HG02943 (cell line): Measurements from ENCODE around the gene TMEM61.
"Not testable (repeated sequence)": the region's sequence is repeated elsewhere in the genome, so short reads cannot be mapped to it uniquely, and the experiment has no call there.

Source experiments
- ATAC-seq: cut with Tn5 transposase; IDR thresholded peaks from one replicate; pipeline ENCODE4 v1.9.1; 2021; ENCODE audit warnings: mild to moderate bottlenecking, low read depth, moderate library complexity; ENCODE audit not compliant: unreplicated experiment

TMEM61 gene

DNA sequence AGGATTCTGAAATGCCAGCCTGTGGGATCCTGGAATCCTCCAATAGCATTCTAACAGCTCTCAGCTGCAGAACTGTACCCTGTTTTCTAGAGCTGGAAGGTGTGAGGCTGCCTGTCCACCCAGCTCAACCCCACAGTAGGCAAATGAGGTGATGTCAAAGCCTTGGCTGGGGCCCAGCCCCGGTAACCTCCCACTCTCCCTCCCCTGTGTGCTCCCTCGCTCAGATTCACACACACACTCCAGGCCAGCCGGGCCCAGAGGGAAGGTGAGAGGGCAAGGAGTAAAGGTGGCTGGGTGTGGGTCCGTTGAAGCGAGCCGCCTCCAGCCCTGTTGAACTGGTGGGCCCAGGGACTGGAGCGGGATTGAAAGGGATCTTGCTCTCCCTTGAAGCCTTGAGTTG is 18.2 kb downstream of the TMEM61 start, which contains the start of gene BSND:
TSS of gene BSND (plus strand) at position 257 of the 400 bp plus-strand sequence. CDS start 254 bp downstream, outside the sequence.
- no peak for ATAC-seq

DNA sequence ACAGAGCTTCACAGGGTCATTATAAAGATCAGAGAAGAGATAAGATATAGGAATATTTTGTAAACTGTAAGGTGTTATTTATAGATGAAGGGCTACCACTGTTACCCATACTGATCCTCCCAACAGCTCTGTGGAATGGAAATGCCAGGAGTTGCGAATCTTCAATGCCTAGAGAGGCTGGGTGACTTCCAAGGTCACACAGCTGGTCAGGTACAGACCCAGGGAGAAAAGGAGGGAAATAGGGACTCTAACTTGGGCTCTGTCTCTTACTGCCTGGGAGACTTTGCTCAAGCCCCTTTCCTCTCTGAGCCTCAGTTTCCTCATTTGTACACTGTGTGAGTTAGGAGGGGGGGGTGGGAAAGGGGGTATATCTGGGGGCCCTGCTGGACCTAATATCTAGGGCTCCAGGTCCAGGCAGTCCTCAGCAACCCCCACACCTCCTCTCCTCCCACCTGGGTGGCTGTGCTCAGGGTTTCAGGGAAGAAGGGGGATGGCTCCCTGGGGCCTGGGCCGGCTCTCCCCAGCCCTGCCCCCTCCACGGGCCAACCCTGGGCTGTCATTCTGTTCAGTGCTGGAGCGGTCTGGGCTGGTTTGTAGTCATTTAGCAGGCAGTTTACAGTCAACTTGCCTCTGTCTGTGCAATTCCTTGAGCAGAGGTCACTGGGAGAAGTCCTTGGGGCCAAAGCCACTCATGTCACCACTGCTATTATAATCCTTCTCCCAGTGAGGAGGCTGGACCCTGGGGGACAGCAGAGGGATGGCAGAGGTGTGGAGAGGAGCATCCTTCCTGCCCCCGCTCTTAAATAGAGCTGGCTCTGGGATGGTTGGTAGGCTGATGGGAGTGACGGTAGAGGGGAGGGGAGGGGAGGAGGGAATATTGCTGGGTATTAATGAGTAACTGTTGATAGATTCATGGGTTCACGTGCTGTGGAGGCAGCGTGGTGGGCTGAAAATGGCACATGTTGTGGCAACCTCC is 20.0 kb downstream of the TMEM61 start:
- ATAC-seq: no peak

DNA sequence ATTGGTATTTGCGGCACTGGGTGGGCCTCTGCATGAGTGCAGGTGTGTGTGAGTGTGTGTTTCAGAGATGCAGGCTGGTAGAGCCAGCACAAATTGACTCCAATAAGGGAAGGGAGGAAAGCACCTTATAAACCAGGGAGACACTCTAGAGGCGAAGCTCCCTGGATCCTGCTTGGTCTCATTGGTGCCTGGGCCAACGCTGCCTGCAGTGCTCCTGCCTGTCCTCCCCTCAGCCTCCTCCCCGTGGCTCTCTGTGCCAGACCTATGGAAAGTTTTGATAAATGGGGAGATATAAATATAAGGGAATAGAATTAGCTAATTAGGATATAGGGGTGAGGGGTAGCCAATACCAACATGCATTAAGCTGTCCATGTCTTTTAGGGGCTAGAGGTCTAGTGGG is 20.9 kb downstream of the TMEM61 start:
- no peak for ATAC-seq

DNA sequence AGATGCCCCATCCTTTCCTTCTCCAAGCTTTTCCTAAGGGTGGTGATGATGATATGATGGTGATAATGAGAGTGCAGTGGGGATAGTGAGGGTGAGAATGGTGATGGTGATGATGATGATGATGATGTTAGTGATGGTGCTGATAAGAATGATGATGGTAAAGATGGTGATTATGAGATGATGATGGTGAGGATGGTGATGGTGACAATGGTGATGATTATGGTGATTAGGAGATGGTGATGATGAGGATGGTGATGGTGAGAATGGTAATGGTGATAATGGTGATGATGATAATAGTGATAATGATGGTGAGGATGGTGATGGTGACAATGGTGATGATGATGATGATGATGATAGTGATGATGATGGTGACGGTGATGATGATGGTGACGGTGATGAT is 22.3 kb downstream of the TMEM61 start:
- ATAC-seq: no peak

DNA sequence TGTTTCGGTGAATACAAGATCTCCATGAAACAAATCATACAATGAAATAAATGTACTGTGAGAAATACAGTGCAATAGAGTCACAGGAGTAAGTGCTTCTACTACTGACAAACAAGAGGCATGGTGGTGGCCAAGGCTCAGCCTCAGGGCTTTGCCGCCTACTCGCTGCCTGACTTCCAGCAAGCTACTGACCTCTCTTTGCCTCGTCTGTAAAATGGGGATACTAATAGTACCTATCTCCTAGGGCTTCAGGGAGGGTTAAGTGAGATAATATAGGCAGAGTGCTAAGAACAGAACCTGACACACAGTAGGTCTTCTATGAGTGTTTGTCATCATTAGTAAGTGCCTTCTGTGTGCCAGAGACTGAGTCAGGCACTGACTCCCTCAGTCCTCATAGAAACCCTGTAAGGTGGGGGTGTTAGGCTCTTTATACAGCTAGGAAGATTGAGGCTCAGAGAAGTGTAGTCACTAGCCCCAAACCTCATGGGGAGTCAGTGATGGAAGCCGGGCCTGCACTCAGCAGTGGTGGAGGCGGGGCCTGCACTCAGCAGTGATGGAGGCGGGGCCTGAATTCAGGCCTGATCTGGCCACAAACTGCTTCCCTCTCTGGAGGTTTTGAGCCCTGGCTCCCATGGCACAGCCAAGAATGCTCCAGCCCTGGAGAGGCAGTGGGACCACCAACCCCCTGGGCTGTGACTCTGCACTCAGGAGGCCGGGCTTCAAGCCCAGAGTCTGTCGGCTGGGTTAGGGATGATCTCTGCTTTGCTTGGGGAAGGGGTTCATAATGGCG is 25.1 kb downstream of the TMEM61 start:
- no peak for ATAC-seq

DNA sequence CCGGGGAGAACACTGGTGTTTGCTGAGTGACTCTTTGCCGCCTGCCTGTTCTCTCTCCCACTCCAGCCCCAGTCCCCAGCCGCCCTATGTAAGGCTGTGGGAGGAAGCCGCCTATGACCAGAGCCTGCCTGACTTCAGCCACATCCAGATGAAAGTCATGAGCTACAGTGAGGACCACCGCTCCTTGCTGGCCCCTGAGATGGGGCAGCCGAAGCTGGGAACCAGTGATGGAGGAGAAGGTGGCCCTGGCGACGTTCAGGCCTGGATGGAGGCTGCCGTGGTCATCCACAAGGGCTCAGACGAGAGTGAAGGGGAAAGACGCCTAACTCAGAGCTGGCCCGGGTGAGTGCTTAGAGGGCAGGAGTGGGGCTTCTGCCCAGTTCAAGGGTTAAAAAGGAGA is 26.5 kb downstream of the TMEM61 start:
- ATAC-seq: no peak

DNA sequence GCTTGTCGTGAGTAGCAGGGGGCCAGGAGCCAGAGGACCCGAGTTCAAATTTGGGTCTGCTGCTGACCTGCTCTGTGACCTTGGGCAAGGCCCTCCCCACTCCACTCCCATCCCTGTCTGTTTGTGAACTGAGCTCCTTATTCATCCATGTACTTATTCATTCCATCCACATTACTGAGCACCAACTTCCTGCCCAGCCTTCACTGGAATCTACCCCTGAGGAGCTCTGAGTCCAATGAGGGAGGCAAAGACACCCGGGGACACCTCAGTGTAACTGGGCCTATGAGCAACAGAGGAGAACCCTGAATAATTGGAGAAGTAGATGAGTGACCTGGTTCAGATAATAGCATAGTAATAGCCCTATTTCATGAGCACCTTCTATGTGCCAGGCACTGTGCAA is 27.2 kb downstream of the TMEM61 start:
- no peak for ATAC-seq

DNA sequence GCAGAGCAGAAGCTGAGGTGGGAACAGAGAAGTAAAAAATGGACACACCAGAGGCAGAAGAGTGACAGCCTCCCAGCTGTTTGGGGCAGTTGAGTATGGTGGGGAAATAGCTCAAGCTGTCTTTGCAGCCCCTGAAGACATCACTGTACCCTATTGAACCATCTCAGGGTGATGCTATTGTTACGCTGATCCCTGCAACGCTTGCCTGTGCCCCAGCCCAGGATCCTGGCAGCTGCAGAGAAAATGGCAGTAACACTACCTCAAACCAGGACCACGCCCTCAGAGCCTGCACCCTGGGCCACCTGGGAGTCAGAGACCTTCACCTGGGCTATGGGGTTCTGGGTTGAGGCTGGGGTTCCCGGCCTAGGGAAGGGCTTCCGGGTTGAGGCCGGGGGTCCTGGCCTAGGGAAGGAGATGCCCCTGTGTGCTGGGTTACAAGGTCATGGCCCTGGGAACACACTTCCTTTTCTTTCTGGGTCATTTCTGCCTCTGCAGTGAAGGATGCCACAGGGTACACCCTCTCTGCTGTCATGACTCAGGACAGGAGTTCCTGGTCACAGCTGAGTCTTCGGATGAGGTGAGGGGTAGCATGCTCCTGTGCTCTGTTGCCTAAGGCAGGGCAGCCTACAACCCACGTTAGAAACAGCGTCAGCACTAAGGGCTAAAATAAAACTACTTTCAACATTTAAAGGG is 29.9 kb downstream of the TMEM61 start:
- ATAC-seq: no peak

DNA sequence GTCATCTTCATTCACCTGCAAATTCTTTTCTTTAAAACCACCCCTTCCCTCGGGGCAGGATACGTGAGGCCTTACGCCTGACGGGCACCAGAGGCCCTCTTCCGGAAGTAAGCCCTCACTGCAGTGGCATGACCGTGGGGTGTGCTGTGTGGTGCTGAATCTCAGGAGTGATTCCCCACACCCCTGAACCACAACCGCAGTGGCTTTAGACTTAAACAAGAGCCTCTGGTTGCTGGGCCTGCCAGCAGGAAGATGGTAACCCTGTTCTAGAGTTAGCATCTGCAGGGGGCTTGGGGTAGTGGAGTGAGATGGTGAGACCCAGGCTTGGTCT is 30.4 kb downstream of the TMEM61 start:
- ATAC-seq: no peak

DNA sequence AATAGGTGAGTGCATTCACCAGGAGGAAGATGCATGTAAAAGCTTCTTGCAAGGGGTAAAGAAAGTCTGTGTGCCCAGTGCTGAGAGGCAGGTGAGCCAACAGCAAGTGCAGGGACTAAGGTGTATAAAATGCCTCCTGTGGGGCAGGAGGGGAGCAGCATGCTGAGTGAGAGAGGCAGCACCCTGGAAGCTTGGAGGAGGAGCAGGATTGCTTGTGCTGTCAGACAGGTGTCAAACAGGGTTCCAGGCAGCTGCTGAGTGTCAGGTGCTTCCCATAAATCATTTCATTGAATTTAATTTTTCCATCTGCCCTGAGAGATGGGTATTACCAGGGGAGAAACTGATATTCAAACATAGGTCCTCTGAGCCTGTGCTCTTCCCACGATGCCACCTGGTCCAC is 32.2 kb downstream of the TMEM61 start:
- no peak for ATAC-seq

DNA sequence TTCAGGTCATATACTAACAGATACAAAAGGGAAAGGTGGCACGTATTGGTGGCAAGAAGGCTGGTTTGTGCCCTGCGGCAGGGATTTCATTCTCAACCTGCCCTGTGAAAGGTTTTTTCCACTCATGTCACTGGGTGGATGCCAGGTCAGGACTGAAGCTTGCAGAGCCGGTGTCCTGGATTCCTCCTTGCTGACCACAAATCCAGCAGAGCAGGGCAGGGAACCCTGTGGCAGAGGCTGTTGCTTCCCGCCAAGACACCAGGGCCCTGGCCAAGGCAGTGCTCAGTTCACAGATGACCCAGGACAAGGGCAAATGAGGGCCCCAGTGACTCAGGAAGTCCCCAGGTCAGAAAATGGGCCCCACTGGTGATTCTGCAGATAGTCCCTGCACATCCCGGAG is 34.7 kb downstream of the TMEM61 start:
- ATAC-seq: no peak

DNA sequence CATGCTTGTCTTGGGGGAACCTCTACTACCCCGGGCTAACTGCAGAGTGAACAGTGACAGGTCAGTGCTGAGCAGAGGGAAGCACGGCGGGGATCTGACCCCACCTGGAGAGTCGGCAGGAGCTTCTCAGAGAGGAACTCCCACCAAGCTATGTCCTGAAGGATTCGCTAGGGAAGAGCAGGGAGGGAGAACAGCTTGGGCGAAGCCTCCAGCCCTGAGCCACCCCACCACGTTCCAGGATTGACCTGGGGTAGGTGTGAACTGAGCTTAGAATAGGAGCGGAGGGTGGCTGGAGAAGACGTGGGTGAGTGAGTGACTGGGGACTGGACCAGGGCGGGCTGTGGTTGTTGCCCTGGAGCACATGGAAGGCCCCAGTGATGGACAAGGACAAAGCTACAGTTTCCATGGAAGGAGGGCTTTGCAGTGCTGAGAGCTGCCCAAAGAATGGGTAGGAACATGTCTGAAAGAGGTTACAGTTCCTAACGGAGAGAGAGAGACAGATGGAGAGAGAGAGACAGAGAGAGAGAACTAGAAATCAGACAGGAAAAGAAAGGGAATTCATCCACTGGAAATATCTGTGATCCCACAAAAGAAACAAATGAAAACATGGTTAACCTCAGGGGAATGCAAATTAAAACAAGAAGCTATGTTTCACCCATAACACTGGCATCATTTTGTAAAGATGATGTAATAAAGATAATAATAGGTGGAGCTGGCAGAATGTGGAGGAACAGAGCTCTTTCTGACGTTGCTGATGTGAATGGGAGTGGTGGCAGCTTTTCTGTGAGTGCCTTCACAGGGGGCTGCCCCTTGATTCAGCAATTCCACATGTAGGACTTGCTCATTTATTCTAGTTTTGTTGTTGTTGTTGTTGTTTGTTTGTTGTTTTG is 35.5 kb downstream of the TMEM61 start:
- ATAC-seq: no peak

DNA sequence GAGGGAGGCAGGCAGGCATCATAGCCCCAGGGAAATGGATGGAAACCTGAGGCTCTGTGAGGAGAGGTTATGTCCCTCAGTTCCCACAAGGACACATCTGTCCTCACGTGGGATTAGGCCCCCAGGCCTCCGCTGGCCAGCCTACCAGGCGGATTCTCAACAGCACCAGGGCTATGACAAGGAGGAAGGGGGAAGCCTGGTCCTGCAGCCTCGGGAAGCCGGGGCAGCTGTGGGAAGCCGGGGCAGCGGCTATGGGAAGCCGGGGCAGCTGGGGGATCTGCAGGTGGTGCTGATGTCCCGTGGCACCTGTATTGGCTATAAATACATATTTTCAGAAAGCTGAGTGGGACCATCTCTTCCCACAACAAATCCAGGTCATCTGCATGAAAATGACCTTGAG is 38.0 kb downstream of the TMEM61 start:
- no peak for ATAC-seq

DNA sequence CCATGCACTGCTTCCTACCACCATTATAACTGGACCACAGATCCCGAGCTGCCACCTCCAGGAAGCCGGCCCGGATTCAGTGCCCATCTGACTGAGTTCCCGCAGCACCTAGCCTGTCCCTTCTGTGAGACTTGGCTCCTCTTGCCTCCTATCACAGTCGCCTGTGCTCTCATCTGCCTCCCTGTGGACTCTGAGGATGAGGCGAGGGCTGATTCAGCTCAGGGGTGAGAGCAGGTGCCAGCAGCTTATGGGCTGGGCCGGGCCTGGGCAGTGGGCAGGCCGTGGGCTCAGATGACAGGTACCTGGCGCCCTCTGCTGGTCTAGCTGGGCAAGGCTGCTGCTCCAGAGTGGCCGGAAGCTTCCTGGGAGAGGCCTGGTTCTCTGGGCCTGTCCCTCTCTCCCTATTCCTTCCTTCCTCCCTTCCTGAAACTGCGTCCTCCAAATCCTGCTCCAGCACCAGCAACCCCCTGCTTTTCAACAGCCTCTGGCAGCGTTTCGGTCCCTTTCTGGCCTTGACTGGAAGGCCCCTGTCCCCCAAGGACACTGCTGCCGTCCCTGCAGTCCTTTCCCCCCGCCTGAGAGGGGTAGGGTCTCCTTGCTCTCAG is 41.6 kb downstream of the TMEM61 start:
- ATAC-seq: no peak

DNA sequence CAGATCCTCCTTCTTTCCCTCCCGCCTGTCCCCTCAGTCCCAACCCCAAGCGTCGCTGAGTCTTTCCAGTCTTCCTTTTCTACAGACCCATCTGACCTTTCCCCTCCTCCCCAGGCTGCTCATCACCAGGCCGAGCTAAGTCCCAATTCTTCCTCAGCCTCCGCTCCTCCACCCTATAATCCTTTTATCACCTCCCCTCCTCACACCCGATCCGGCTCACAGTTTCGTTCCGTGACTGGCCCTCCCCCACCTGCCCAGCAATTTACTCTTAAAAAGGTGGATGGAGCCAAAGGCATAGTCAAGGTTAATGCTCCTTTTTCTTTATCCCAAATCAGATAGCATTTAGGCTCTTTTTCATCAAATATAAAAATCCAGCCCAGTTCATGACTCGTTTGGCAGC is 43.7 kb downstream of the TMEM61 start:
- ATAC-seq: not testable (repeated sequence)

DNA sequence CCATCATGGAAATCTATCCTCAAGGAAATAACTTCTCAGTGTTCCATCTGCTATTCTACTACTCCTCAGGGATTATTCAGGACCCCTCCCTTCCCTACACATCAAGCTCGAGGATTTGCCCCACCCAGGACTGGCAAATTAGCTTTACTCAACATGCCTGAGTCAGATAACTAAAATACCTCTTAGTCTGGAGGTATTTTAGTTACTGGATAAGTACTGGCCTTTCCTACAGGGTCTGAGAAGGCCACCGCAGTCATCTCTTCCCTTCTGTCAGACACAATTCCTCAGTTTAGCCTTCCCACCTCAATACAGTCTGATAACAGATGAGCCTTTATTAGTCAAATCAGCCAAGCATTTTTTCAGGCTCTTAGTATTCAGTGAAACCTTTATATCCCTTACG is 46.3 kb downstream of the TMEM61 start:
- ATAC-seq: not testable (repeated sequence)

DNA sequence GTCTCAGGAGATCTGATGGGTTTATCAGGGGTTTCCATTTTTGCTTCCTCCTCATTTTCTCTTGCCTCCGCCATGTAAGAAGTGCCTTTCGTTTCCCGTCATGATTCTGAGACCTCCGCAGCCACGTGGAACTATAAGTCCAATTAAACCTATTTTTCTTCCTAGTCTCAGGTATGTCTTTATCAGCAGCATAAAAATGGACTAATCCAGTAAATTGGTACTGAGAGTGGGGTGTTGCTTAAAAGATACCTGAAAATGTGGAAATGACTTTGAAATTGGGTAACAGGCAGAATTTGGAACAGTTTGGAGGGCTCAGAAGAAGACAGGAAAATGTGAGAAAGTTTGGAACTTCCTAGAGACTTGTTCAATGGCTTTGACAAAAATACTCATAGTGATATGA is 50.7 kb downstream of the TMEM61 start:
- ATAC-seq: not testable (repeated sequence)

DNA sequence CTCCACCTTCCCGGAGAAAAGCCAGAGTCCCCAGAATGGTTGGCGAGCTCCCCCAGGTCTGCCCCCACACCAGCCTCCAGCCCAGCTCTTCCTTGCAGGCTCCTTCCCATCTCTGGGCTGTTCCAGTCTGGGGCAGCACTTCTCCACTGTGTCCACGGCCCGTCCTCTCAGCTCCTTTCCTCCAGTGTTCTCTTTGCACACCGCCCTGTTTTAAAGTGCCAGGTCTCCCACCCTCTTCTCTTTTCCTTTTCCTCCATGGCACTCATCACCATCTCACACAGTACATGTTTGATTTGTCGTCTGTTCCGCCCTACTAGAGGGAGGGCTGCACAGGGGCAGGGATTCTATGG is 52.8 kb downstream of the TMEM61 start:
- ATAC-seq: no peak

DNA sequence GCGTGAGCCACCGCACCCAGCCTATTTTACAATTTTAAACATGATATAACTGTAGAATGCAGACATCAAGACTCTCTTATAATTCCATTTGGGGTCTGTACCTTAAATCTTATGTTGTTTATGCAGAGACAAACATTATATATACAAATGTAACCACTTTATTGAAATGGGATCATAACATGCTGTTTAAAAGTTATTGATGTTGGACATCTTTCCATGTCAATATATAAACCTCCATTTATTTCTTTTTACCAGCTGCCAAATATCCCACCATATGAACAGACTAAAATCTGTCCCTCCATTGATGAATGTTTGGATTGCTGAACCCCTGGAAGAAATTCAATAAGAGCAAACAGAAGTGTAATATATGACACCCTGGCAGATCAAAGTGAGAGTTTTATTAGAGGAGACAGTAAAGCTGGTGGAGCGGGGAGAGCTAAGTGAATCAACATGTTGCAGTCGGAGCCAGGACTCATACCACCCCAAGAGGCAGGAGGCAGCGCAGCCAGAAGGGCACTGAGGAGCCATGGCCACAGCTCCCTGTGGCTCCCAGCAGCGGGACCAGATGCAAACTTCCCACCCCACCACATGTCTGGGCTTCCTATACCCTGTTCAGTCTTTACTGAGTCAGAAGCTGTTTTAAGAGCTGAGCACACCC is 54.2 kb downstream of the TMEM61 start:
- no peak for ATAC-seq
